Thyroid gland (tissue), 4 donors: ENCODE data around the gene RNF224. TPM values are rescaled to one million over a fixed set of nuclear protein-coding genes. Genes with fewer than 3 reads are reported as not detected.

Experiments
- DNase-seq, 2 donors: peaks; one replicate each; pipeline ENCODE4 v3.0.0-alpha.2; 2019
- H3K27ac ChIP-seq, 3 donors: fragments of 200-600 bp; sonication (generic); 1 replicate in 2 of 3; 2 replicates in 1 of 3; pipeline ENCODE4 v1.5.1; 2016 to 2019; ENCODE audit warnings: mild to moderate bottlenecking in 1 of 3, moderate library complexity in 1 of 3
- H3K27me3 ChIP-seq: fragments of 200-600 bp; sonication (generic); one replicate; pipeline ENCODE4 v1.5.1; 2019
- H3K36me3 ChIP-seq, 2 donors: fragments of 200-600 bp; sonication (generic); one replicate each; pipeline ENCODE4 v1.5.1; 2016 to 2019
- H3K4me1 ChIP-seq, 2 donors: fragments of 200-600 bp; sonication (generic); one replicate each; pipeline ENCODE4 v1.5.1; 2017 to 2019
- H3K4me3 ChIP-seq, 3 donors: fragments of 200-600 bp; sonication (generic); replicated peaks in 1 of 3; 1 replicate in 2 of 3; 2 replicates in 1 of 3; pipeline ENCODE4 v1.5.1; 2016; ENCODE audit warnings: mild to moderate bottlenecking in 1 of 3
- H3K9me3 ChIP-seq: fragments of 200-600 bp; sonication (generic); one replicate; pipeline ENCODE4 v1.5.1; 2017
- CTCF ChIP-seq, 6 experiments: fragments of 200-600 bp in 3 of 6; fragments of 450-650 bp in 3 of 6; sonication (generic) in 3 of 6; IDR thresholded peaks; one replicate each; pipeline ENCODE4 v1.5.1; 2016 to 2019; ENCODE audit warnings: antibody characterized with exemption in 6 of 6, mild to moderate bottlenecking in 2 of 6, inconsistent platforms in 1 of 6, moderate library complexity in 1 of 6
- POLR2A ChIP-seq, 2 donors: fragments of 450-650 bp; IDR thresholded peaks; one replicate each; pipeline ENCODE4 v1.6.1; 2017; ENCODE audit warnings: antibody characterized with exemption in 2 of 2, mild to moderate bottlenecking in 2 of 2, moderate library complexity in 1 of 2
- WGBS, 2 donors: methylation state at CpG; one replicate each; pipeline ENCODE4 v1.1.5; 2017; 5-methylcytosine and 5-hydroxymethylcytosine counted together
- intact Hi-C: fragments of 100-400 bp; cut with DNase I; formaldehyde crosslinking; loops from one replicate; pipeline ENCODE4 v1.15.1; 2023
- total RNA-seq, 4 donors: library from RNA; depleted of rRNA; stranded (reverse); fragments of >200 nt; gene quantifications; one replicate each; pipeline ENCODE4 v1.2.3, GENCODE V29; 2016

The RNF224 gene
- total RNA-seq, 4 donors from 2014 or later, result 0.33 to 0.81 TPM; not detected in 2

GRCh38 chr9:137231372-137232039 is 4.2 kb downstream of the RNF224 start:
- H3K9me3 ChIP-seq, result no peaks in the 10 kb centered on the region
- TF ChIP-seq CTCF (IDR thresholded peaks at IDR 0.05) (no peak), POLR2A (IDR thresholded peaks at IDR 0.05) (no peak)
- no peaks in the 10 kb centered on the region for H3K27me3 ChIP-seq
- H3K4me3 ChIP-seq, result no peak overlapping the region
- no peak for DNase-seq
- H3K27ac ChIP-seq, result no peak overlapping the region
- 86 to 87% methylated on average over 15 to 21 of the region's 23 CpGs for WGBS, 2 donors
- intact Hi-C loops, result loop anchor here (5.0 kb wide), 1 partner anchor 114 kb away; no protein-coding TSS in a partner anchor
- H3K4me1 ChIP-seq, result peaks cover 21 to 26% of the 10 kb centered on the region in 2 donors
- no peaks in the 10 kb centered on the region for H3K36me3 ChIP-seq

DNA sequence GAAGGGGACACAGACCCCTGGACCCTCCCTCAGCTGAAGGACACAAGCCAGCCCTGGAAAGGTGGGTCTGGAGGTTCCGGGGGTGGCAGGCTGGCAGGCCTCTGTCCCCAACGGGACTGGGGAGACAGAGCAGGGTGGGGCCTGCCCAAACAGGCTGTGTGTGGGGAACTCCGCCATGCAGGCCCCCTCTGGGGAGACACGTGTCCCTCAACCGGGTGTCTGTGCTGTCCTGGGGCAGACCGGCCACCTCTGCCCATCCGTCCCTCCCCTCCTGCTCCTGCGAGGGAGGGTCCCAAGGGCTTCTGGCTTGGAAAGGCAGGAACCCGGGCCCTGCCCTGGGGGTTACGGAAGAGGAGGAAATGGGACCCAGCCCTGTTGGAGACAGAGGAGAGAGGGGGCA is 4.8 kb downstream of the RNF224 start:
- H3K27ac ChIP-seq, result no peak overlapping the region
- H3K27me3 ChIP-seq, result no peaks in the 10 kb centered on the region
- H3K36me3 ChIP-seq, result no peaks in the 10 kb centered on the region
- intact Hi-C loops, result loop anchor here (5.0 kb wide), 1 partner anchor 115 kb away; no protein-coding TSS in a partner anchor
- H3K4me1 ChIP-seq, result peaks cover 21 to 26% of the 10 kb centered on the region in 2 donors
- no peak for DNase-seq
- no peaks in the 10 kb centered on the region for H3K9me3 ChIP-seq
- 64 to 81% methylated on average over 4 to 9 of the region's 10 CpGs for WGBS, 2 donors
- no peak overlapping the region for H3K4me3 ChIP-seq
- TF ChIP-seq CTCF (IDR thresholded peaks at IDR 0.05) (no peak), POLR2A (IDR thresholded peaks at IDR 0.05) (no peak)

DNA sequence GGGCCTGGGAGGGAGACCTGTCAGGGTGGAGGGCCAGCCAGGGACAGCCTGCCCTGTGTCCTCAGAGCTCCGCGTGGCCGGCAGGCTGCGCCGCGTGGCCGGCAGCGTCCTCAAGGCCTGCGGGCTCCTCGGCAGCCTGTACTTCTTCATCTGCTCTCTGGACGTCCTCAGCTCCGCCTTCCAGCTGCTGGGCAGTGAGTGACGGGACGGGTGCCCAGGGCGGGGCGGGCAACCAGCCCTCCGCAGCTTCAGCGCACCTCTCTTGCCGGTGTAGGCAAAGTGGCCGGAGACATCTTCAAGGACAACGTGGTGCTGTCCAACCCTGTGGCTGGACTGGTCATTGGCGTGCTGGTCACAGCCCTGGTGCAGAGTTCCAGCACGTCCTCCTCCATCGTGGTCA is 5.2 kb downstream of the RNF224 start:
- Histone ChIP-seq H3K4me1 (peaks cover 20 to 26% of the 10 kb centered on the region in 2 donors), H3K27me3 (no peaks in the 10 kb centered on the region)
- intact Hi-C loops, result loop anchor here (5.0 kb wide), 1 partner anchor 115 kb away; no protein-coding TSS in a partner anchor

DNA sequence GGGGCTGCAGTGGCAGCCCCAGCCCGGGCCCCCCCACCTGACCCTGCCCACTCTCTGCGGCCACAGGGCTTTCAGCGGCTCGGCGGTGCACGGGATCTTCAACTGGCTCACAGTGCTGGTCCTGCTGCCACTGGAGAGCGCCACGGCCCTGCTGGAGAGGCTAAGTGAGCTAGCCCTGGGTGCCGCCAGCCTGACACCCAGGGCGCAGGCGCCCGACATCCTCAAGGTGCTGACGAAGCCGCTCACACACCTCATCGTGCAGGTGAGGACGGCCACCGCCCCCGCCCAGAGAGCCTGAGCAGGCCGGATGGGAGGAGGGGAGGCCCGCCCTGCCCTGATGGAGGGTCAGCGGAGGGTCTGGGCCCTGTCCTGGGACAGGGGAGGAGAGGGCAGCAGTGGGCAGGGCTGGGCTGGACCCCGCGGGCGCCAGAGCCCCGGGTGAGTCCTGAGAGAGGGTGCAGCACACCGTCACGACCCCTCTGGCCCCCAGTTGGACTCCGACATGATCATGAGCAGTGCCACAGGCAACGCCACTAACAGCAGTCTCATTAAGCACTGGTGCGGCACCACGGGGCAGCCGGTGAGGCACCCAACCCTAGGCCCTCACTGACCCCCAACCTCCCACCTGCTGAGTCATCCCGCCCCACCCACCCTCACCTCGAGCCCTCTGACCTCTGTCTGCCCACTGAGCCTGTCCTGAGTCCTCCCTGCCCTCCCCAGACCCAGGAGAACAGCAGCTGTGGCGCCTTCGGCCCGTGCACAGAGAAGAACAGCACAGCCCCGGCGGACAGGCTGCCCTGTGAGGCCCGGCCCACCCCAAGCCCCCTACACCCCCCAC is 6.1 kb downstream of the RNF224 start:
- Histone ChIP-seq H3K36me3 (no peaks in the 10 kb centered on the region), H3K27me3 (no peaks in the 10 kb centered on the region), H3K27ac (no peak overlapping the region), H3K4me3 (no peak overlapping the region), H3K4me1 (peaks cover 14 to 27% of the 10 kb centered on the region in 2 donors), H3K9me3 (no peaks in the 10 kb centered on the region)
- no peak for DNase-seq
- intact Hi-C loops, result loop anchor here (5.0 kb wide), 1 partner anchor 116 kb away; no protein-coding TSS in a partner anchor
- 66 to 77% methylated on average over 12 to 25 of the region's 40 CpGs for WGBS, 2 donors
- TF ChIP-seq CTCF (IDR thresholded peaks at IDR 0.05) (no peak), POLR2A (IDR thresholded peaks at IDR 0.05) (no peak)

More for the DNA sequence above, 5.2 kb downstream of the RNF224 start:
- no peaks in the 10 kb centered on the region for H3K9me3 ChIP-seq
- no peak overlapping the region for H3K27ac ChIP-seq
- H3K4me3 ChIP-seq, result no peak overlapping the region
- DNase-seq, result no peak
- 70 to 76% methylated on average over 9 to 24 of the region's 24 CpGs for WGBS, 2 donors
- no peaks in the 10 kb centered on the region for H3K36me3 ChIP-seq
- TF ChIP-seq CTCF (IDR thresholded peaks at IDR 0.05) (no peak), POLR2A (IDR thresholded peaks at IDR 0.05) (no peak)
